ENCODE data around the gene HECTD1. TPM values are rescaled to one million over a fixed set of nuclear protein-coding genes. Genes with fewer than 3 reads are reported as not detected.
"Not testable (repeated sequence)": the region's sequence is repeated elsewhere in the genome, so short reads cannot be mapped to it uniquely, and the experiment has no call there.

The HECTD1 gene
- total RNA-seq, 2 experiments from 2014 or later = 97.2 to 110 TPM

DNA sequence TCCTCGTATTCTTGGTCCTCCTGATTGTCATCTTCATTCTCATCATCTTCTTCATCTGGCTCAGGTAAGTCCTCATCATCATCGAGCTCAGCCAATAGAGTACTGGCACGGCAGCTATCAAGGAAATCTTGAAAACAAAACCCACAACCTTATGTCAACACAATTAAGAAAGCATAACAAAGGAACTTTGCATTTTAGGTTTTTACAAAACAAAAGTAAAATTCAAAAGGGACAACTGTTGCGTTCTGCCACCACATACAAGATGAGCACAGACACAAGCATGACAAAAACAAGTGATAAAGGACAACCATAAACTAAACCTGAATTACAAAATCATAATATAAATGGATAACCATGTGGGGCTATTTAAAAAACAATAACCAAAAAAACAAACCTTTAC lies 84.7 kb downstream of the HECTD1 start:
- Mint-ChIP-seq H3K4me3 (no peak overlapping the region), H3K9me3 (no peaks in the 10 kb centered on the region), H3K4me1 (peaks cover 34% of the 10 kb centered on the region), H3K27ac (no peak overlapping the region), H3K27me3 (no peaks in the 10 kb centered on the region), H3K36me3 (ENCODE audit: low read depth) (peaks cover 51% of the 10 kb centered on the region)
- ChIA-PET CTCF (no interaction called here), POLR2A (no interaction called here)
- no peak for DNase-seq

GRCh38 chr14:31122098-31122611 lies 85.4 kb downstream of the HECTD1 start:
- Mint-ChIP-seq H3K27me3 (no peaks in the 10 kb centered on the region), H3K4me3 (no peak overlapping the region), H3K36me3 (ENCODE audit: low read depth) (peaks cover 50% of the 10 kb centered on the region), H3K9me3 (no peaks in the 10 kb centered on the region), H3K4me1 (peaks cover 29% of the 10 kb centered on the region), H3K27ac (no peak overlapping the region)
- POLR2A ChIA-PET = no interaction called here
- CTCF ChIA-PET = no interaction called here
- DNase-seq = no peak

DNA sequence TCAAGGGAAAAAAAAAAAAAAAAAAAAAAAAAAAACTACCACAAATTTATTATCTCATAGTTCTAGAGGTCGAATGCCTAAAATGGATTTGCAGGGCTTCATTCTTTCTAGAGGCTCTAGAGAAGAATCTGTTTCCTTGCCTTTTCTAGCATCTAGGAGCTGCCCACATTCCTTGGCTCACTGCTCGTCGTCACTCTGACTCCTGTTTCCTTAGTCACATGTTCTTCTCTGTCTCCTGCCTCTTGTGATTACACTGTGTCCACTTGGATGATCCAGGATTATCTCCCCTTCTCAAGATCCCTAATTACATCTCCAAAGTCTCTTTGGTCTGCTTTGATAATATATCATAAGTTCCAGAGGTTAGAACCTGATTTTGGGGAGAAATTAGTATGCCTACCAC lies 88.7 kb downstream of the HECTD1 start:
- Mint-ChIP-seq H3K9me3 (no peaks in the 10 kb centered on the region), H3K36me3 (ENCODE audit: low read depth) (peaks cover 60% of the 10 kb centered on the region), H3K4me1 (peaks cover 12% of the 10 kb centered on the region), H3K4me3 (no peak overlapping the region), H3K27me3 (no peaks in the 10 kb centered on the region), H3K27ac (no peak overlapping the region)
- POLR2A ChIA-PET = interaction anchor here (0.7 kb wide), 1 partner anchor 13 kb away, joined by 3 read pairs; no protein-coding TSS in a partner anchor
- CTCF ChIA-PET = interaction anchor here (0.6 to 2.9 kb wide), 5 partner anchors 9 to 452 kb away, joined by 3 to 10 read pairs (median 3); no protein-coding TSS in a partner anchor
- no peak for DNase-seq

- Mint-ChIP-seq H3K27me3 (no peaks in the 10 kb centered on the region), H3K36me3 (ENCODE audit: low read depth) (peaks cover 69% of the 10 kb centered on the region), H3K4me1 (no peaks in the 10 kb centered on the region), H3K27ac (no peak overlapping the region), H3K9me3 (no peaks in the 10 kb centered on the region), H3K4me3 (no peak overlapping the region)
- ChIA-PET POLR2A (no interaction called here), CTCF (no interaction called here)
- DNase-seq = no peak
Measured at GRCh38 chr14:31113794-31114193, 93.8 kb downstream of the HECTD1 start.

DNA sequence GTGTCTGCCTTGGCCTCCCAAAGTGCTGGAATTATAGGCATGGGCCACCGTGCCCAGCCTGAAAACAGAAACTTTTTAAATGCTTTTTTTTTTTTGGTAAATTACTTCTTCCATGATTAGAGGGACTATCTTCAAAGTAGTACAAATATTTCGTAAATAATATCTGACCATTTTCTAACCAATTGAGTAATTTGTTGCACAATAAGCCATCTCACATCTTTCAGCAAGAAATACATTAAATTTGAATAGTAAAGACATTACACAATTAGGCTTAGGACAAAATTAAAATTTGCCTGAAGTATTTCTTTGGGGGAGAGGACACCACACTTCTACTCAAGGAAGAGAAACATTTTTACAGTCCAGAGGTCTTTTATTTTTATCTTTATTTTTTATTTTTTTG lies 96.7 kb downstream of the HECTD1 start:
- Mint-ChIP-seq H3K27ac (no peak overlapping the region), H3K9me3 (no peaks in the 10 kb centered on the region), H3K27me3 (no peaks in the 10 kb centered on the region), H3K4me3 (no peak overlapping the region), H3K36me3 (ENCODE audit: low read depth) (peaks cover 65% of the 10 kb centered on the region), H3K4me1 (no peaks in the 10 kb centered on the region)
- DNase-seq = no peak
- ChIA-PET CTCF (interaction anchor here (0.6 to 1.0 kb wide), 2 partner anchors 24 to 164 kb away, joined by 3 read pairs; no protein-coding TSS in a partner anchor), POLR2A (no interaction called here)

DNA sequence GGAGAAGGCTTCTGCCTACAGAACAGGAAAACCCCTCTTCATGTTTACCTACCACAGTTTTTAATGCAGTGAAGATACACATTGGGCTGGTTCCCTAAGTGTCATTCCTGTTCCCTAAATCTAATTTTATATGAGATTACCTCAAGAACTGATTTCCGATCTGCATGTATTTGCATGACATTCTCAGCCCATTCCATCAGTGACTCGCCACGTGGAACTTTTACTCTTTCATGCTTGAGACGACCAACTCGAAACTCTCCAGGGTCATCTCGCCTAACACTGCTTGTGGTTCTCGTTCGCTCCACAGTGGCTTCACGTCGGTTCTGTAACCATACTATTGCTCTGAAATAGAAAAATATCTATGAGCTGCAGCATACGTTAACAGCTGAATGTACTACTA lies 98.3 kb downstream of the HECTD1 start:
- H3K27me3 Mint-ChIP-seq = no peaks in the 10 kb centered on the region
- H3K36me3 Mint-ChIP-seq (ENCODE audit: low read depth) = peaks cover 67% of the 10 kb centered on the region
- H3K9me3 Mint-ChIP-seq = no peaks in the 10 kb centered on the region

GRCh38 chr14:31106768-31107167 lies 100.8 kb downstream of the HECTD1 start:
- Mint-ChIP-seq H3K4me3 (no peak overlapping the region), H3K27ac (peak overlapping the region; percentile 13), H3K27me3 (no peaks in the 10 kb centered on the region), H3K36me3 (ENCODE audit: low read depth) (peaks cover 62% of the 10 kb centered on the region), H3K9me3 (no peaks in the 10 kb centered on the region), H3K4me1 (no peaks in the 10 kb centered on the region)
- no peak for DNase-seq
- POLR2A ChIA-PET = interaction anchor here (0.5 kb wide), 1 partner anchor 314 kb away, joined by 3 read pairs; no protein-coding TSS in a partner anchor
- CTCF ChIA-PET = interaction anchor here (0.7 to 2.0 kb wide), 2 partner anchors 11 to 29 kb away, joined by 3 to 8 read pairs; no protein-coding TSS in a partner anchor

More for the DNA sequence above, 98.3 kb downstream of the HECTD1 start:
- ChIA-PET CTCF (interaction anchor here (0.6 to 1.3 kb wide), 3 partner anchors 9 to 165 kb away, joined by 3 read pairs; no protein-coding TSS in a partner anchor), POLR2A (interaction anchor here (0.6 kb wide), 1 partner anchor 311 kb away, joined by 3 read pairs; the partner anchor contains the start of gene HEATR5A)
- DNase-seq = no peak
- H3K4me1 Mint-ChIP-seq = no peaks in the 10 kb centered on the region
- no peak overlapping the region for H3K4me3 Mint-ChIP-seq
- H3K27ac Mint-ChIP-seq = no peak overlapping the region

DNA sequence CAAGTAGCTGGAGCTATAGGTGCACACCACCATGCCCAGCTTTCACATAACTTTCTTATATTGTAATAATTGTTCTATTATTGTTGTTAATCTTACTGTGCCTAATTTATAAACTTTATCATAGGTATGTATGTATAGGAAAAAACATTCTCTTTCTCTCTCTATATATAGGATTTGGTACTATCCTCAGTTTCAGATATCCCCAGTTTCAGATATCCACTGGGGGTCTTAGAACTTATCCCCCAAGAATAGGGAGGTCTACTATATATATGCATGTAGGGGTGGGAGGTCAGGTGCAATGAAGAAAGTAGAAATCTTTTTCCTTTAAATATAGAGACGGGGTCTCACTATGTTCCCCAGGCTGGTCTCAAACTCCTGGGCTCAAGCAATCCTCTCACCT lies 110.5 kb downstream of the HECTD1 start:
- no peak for DNase-seq
- CTCF ChIA-PET = no interaction called here
- POLR2A ChIA-PET = no interaction called here
- H3K27ac Mint-ChIP-seq = no peak overlapping the region
- peaks cover 28% of the 10 kb centered on the region for H3K36me3 Mint-ChIP-seq (ENCODE audit: low read depth)
- H3K4me1 Mint-ChIP-seq = peaks cover 1% of the 10 kb centered on the region
- no peaks in the 10 kb centered on the region for H3K9me3 Mint-ChIP-seq
- no peaks in the 10 kb centered on the region for H3K27me3 Mint-ChIP-seq
- no peak overlapping the region for H3K4me3 Mint-ChIP-seq

GRCh38 chr14:31096255-31096654 lies 111.3 kb downstream of the HECTD1 start:
- POLR2A ChIA-PET = no interaction called here
- Mint-ChIP-seq H3K27me3 (no peaks in the 10 kb centered on the region), H3K9me3 (no peaks in the 10 kb centered on the region), H3K4me3 (no peak overlapping the region), H3K27ac (no peak overlapping the region), H3K36me3 (ENCODE audit: low read depth) (peaks cover 23% of the 10 kb centered on the region), H3K4me1 (peaks cover 1% of the 10 kb centered on the region)
- CTCF ChIA-PET = no interaction called here
- DNase-seq = no peak

DNA sequence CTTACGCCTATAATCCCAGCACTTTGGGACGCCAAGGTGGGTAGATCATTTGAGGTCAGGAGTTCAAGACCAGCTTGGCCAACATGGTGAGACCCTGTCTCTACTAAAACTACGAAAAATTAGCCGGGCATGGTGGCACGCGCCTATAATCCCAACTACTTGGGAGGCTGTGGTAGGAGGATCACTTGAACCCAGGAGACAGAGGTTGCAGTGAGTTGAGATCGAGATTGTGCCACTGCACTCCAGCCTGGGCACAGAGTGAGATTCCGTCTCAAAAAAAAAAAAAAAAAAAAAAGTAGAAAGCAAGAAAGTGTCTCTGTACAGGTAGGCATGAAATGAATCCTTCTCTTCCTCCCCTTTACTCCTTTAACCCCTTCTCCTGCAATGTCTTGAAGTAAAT lies 111.8 kb downstream of the HECTD1 start:
- H3K9me3 Mint-ChIP-seq, H3K4me1 Mint-ChIP-seq, DNase-seq, H3K27me3 Mint-ChIP-seq, CTCF ChIA-PET, POLR2A ChIA-PET, H3K27ac Mint-ChIP-seq, H3K4me3 Mint-ChIP-seq: not testable (repeated sequence)
- peaks cover 18% of the 10 kb centered on the region for H3K36me3 Mint-ChIP-seq (ENCODE audit: low read depth)

GRCh38 chr14:31093884-31094839 lies 113.4 kb downstream of the HECTD1 start:
- H3K36me3 Mint-ChIP-seq (ENCODE audit: low read depth); H3K27ac Mint-ChIP-seq; DNase-seq; POLR2A ChIA-PET; H3K4me1 Mint-ChIP-seq; H3K27me3 Mint-ChIP-seq; H3K9me3 Mint-ChIP-seq; H3K4me3 Mint-ChIP-seq: not testable (repeated sequence)
- CTCF ChIA-PET = interaction anchor here (0.6 to 1.2 kb wide), 3 partner anchors 10 to 757 kb away, joined by 3 read pairs; no protein-coding TSS in a partner anchor

GRCh38 chr14:31092160-31092708 lies 115.4 kb downstream of the HECTD1 start:
- POLR2A ChIA-PET = no interaction called here
- CTCF ChIA-PET = no interaction called here
- no peak overlapping the region for H3K4me3 Mint-ChIP-seq
- no peaks in the 10 kb centered on the region for H3K36me3 Mint-ChIP-seq (ENCODE audit: low read depth)
- H3K27ac Mint-ChIP-seq = no peak overlapping the region
- no peak for DNase-seq
- no peaks in the 10 kb centered on the region for H3K4me1 Mint-ChIP-seq
- H3K27me3 Mint-ChIP-seq = no peaks in the 10 kb centered on the region
- no peaks in the 10 kb centered on the region for H3K9me3 Mint-ChIP-seq

All from activated CD4-positive, alpha-beta T cell treated with anti-CD3 and anti-CD28 coated beads, Interleukin-2, amount 10 ng/mL, durations not matched to agents 7 days and 5 days (primary cell).